Right renal pelvis (tissue), 4 donors: ENCODE data around the gene MUC4. TPM values are rescaled to one million over a fixed set of nuclear protein-coding genes. Genes with fewer than 3 reads are reported as not detected.

Experiments
- DNase-seq, 4 donors: peaks; one replicate each; pipeline ENCODE4 v3.0.0-alpha.2; 2013; ENCODE audit warnings: low read depth in 4 of 4, low spot score in 3 of 4, missing footprints in 1 of 4
- polyA plus RNA-seq, 4 donors: library from polyadenylated mRNA; unstranded; fragments of 120-200 nt; gene quantifications; one replicate each; pipeline ENCODE4 v1.2.1, GENCODE V29; 2013; ENCODE audit not compliant: insufficient read length in 4 of 4

MUC4 gene
- polyA plus RNA-seq: 1 to 10 TPM in 2 of 4 donors, under 1 TPM in 2; 0.62 to 2.1 (median 0.85) TPM

GRCh38 chr3:195811756-195812155 is at the start of gene MUC4:
Gene MUC4, minus strand, starts transcription at chr3:195811929. Its CDS starts 112 bp downstream, at chr3:195811817.
- DNase-seq: no peak

GRCh38 chr3:195860456-195860855 is 48.7 kb upstream of the MUC4 start:
- DNase-seq: no peak

GRCh38 chr3:195859846-195860411 is 48.2 kb upstream of the MUC4 start:
- no peak for DNase-seq

- peak in 3 of 4 donors; percentile 28 to 48 (median 40) for DNase-seq
Measured at GRCh38 chr3:195859061-195859845, 47.5 kb upstream of the MUC4 start.

GRCh38 chr3:195856410-195857084 is 44.8 kb upstream of the MUC4 start:
- DNase-seq: no peak

GRCh38 chr3:195855471-195856409 is 44.0 kb upstream of the MUC4 start:
- DNase-seq: no peak

- no peak for DNase-seq
Measured at GRCh38 chr3:195854628-195855294, 43.0 kb upstream of the MUC4 start.

GRCh38 chr3:195853996-195854395 is 42.3 kb upstream of the MUC4 start:
- DNase-seq: no peak

- no peak for DNase-seq
Measured at GRCh38 chr3:195853036-195853435, 41.3 kb upstream of the MUC4 start.

- peak; percentile 84 to 90 (median 87) for DNase-seq
Measured at GRCh38 chr3:195850857-195851543, 39.3 kb upstream of the MUC4 start.

GRCh38 chr3:195849322-195850074 is 37.8 kb upstream of the MUC4 start:
- DNase-seq: no peak

- DNase-seq: no peak
Measured at GRCh38 chr3:195847055-195847950, 35.6 kb upstream of the MUC4 start.

- DNase-seq: no peak
Measured at GRCh38 chr3:195845483-195845882, 33.8 kb upstream of the MUC4 start.

GRCh38 chr3:195844671-195845218 is 33.0 kb upstream of the MUC4 start:
- DNase-seq: no peak

GRCh38 chr3:195839260-195840010 is 27.7 kb upstream of the MUC4 start:
- DNase-seq: no peak

GRCh38 chr3:195838714-195839113 is 27.0 kb upstream of the MUC4 start:
- DNase-seq: no peak
